ENCODE measurements around the gene SULT1A1. TPM values are rescaled to one million over a fixed set of nuclear protein-coding genes. Genes with fewer than 3 reads are reported as not detected.
"Not testable (repeated sequence)": the region's sequence is repeated elsewhere in the genome, so short reads cannot be mapped to it uniquely, and the experiment has no call there.

The SULT1A1 gene
- total and polyA plus RNA-seq, 2 of the 4 experiments (the other 2 are of a cell fraction) = 1.2 to 1.6 TPM

- H4K8ac ChIP-seq (ENCODE audit: low read depth in 2 of 2, low read length in 2 of 2); H4K91ac ChIP-seq (ENCODE audit: insufficient read depth, low read depth, low read length); POLR2A ChIA-PET (ENCODE audit: unreplicated experiment); H3K27ac ChIP-seq (ENCODE audit: insufficient read depth, low read length); H2AK9ac ChIP-seq (replicated peaks; ENCODE audit: low read depth, low read length, poor library complexity); H3K4me2 ChIP-seq (ENCODE audit: low read depth, low read length); H4K20me1 ChIP-seq (ENCODE audit: insufficient read depth, low read length); H3K4ac ChIP-seq (ENCODE audit: low read depth, low read length); H4K5ac ChIP-seq (ENCODE audit: low read depth, low read length); H3K14ac ChIP-seq (replicated peaks; ENCODE audit: low read depth, low read length); H3K56ac ChIP-seq (ENCODE audit: extremely low read depth, insufficient read depth, low read length); H2BK20ac ChIP-seq (ENCODE audit: low read depth, low read length); H3K4me3 ChIP-seq (ENCODE audit: insufficient read depth, low read depth, low read length); H2BK15ac ChIP-seq (ENCODE audit: low read depth, low read length); BruUV-seq (replicated peaks); H2AK5ac ChIP-seq (ENCODE audit: low read depth, low read length); H3K9me3 ChIP-seq (ENCODE audit: control insufficient read depth, insufficient read depth, low read length); H2BK5ac ChIP-seq (ENCODE audit: low read depth, low read length, poor library complexity, severe bottlenecking); H3K36me3 ChIP-seq (ENCODE audit: control insufficient read depth, insufficient read depth, low read length); H3K4me1 ChIP-seq (ENCODE audit: control insufficient read depth, insufficient read depth, low read length); H2BK120ac ChIP-seq (ENCODE audit: low read depth, low read length); H3K9ac ChIP-seq (ENCODE audit: low read depth, low read length); CTCF ChIA-PET; in situ Hi-C loops (cut with MboI; ENCODE audit: low sequenced_read_pairs); dilution Hi-C loops (cut with HindIII; ENCODE audit: low sequenced_read_pairs, unreplicated experiment); H3K18ac ChIP-seq (ENCODE audit: low read depth, low read length); intact Hi-C loops (cut with micrococcal nuclease); H3K79me1 ChIP-seq (ENCODE audit: low read depth in 1 of 2, low read length in 2 of 2); DNase-seq; ATAC-seq (ENCODE audit: low read depth); H3K27me3 ChIP-seq (ENCODE audit: control insufficient read depth, insufficient read depth, low read length); H3K9me1 ChIP-seq (ENCODE audit: insufficient read depth, low read length); H3K23ac ChIP-seq (ENCODE audit: low read depth, low read length); H2AFZ ChIP-seq (replicated peaks; ENCODE audit: low read length, poor library complexity): not testable (repeated sequence)
- no CpG with 5 or more reads among the region's 1 CpG for WGBS, 2 experiments (ENCODE audit: extremely low coverage in 2 of 2, insufficient read length in 1 of 2)
Measured at GRCh38 chr16:28637765-28638164, 27.9 kb upstream of the SULT1A1 start, which contains the start of gene NPIPB8. NPIPB8 (plus strand) TSS chr16:28638065; CDS start chr16:28638361, 296 bp downstream.

Measured in IMR-90 (cell line).